Loucy (cell line): ENCODE data around the gene PSMB3.

Experiments used
- CTCF ChIP-seq: fragments of 200-600 bp; sonication (generic); conservative IDR thresholded peaks from 2 replicates; pipeline ENCODE4 v1.5.1; 2014; ENCODE audit warnings: mild to moderate bottlenecking, antibody characterized with exemption, low read length
- EZH2phosphoT487 ChIP-seq: fragments of 200-600 bp; IDR thresholded peaks from 2 replicates; pipeline ENCODE4 v1.6.1; 2018; ENCODE audit warnings: antibody characterized with exemption, mild to moderate bottlenecking, moderate library complexity, borderline replicate concordance

- TF ChIP-seq CTCF (no peak), EZH2phosphoT487 (no peak)
Observed at GRCh38 chr17:38799501-38800236, 47.1 kb downstream of the PSMB3 start, which contains the start of gene PIP4K2B.
